B cell (primary cell): Measurements from ENCODE around the gene COX10. TPM values are rescaled to one million over a fixed set of nuclear protein-coding genes. Genes with fewer than 3 reads are reported as not detected.

Source experiments
- ATAC-seq: fragments of 200-7000 bp; cut with Tn5 transposase; one replicate; pipeline ENCODE4 v1.10.0; 2021; ENCODE audit warnings: low read depth, mild to moderate bottlenecking, moderate number of reproducible peaks, moderate library complexity
- CTCF ChIA-PET: fragments of 350-600 bp; sonication (Branson Sonifier 250); formaldehyde crosslinking; loops from one replicate; lab custom pipeline; 2021; ENCODE audit warnings: antibody characterized with exemption, inconsistent platforms; lab: Charles Lee
- POLR2A ChIA-PET: fragments of 350-600 bp; sonication (Branson Sonifier 250); formaldehyde crosslinking; loops from one replicate; lab custom pipeline; 2021; ENCODE audit warnings: antibody characterized with exemption; lab: Charles Lee
- DNase-seq: peaks from one replicate; pipeline ENCODE4 v3.0.0; 2013
- H2AFZ ChIP-seq: 2 replicates; pipeline ENCODE4 v1.6.1; 2012; ENCODE audit warnings: mild to moderate bottlenecking, low read depth, low read length; ENCODE audit not compliant: insufficient read depth, poor library complexity, severe bottlenecking
- H3K27ac ChIP-seq, 2 donors: 1 replicate in 1 of 2; 2 replicates in 1 of 2; pipeline ENCODE4 v1.5.1; 2012 to 2013; ENCODE audit warnings: low read length in 2 of 2, mild to moderate bottlenecking in 2 of 2, moderate library complexity in 1 of 2
- H3K27me3 ChIP-seq, 4 experiments: fragments of 200-600 bp in 1 of 4; sonication (generic) in 1 of 4; replicated peaks in 1 of 4; 1 replicate in 2 of 4; 2 replicates in 2 of 4; pipeline versions ENCODE4 v1.6.1 to v1.7.0; 2013 to 2016; ENCODE audit warnings: low read length in 3 of 4, mild to moderate bottlenecking in 2 of 4, mixed read lengths in 1 of 4, moderate library complexity in 1 of 4; ENCODE audit not compliant: insufficient read depth in 4 of 4, control insufficient read depth in 3 of 4; ENCODE audit errors: control extremely low read depth in 1 of 4
- H3K36me3 ChIP-seq, 2 experiments: replicated peaks in 1 of 2; 1 replicate in 1 of 2; 2 replicates in 1 of 2; pipeline versions ENCODE4 v1.6.1 to v1.7.1; 2013; ENCODE audit warnings: low read length in 1 of 2; ENCODE audit not compliant: insufficient read depth in 2 of 2, control insufficient read depth in 1 of 2; ENCODE audit errors: control extremely low read depth in 1 of 2, extremely low read depth in 1 of 2
- H3K4me1 ChIP-seq, 2 donors: fragments of 200-600 bp in 1 of 2; sonication (generic) in 1 of 2; 1 replicate in 1 of 2; 2 replicates in 1 of 2; pipeline versions ENCODE4 v1.5.1 to v1.6.1; 2013 to 2017; ENCODE audit warnings: low read length in 2 of 2; ENCODE audit not compliant: control insufficient read depth in 2 of 2, insufficient read depth in 2 of 2
- H3K4me2 ChIP-seq: replicated peaks from 2 replicates; pipeline ENCODE3; 2012; ENCODE audit warnings: mild to moderate bottlenecking, low read depth, low read length; ENCODE audit not compliant: poor library complexity, severe bottlenecking
- H3K4me3 ChIP-seq, 5 experiments: fragments of 200-600 bp in 1 of 5; sonication (generic) in 1 of 5; 1 replicate in 3 of 5; 2 replicates in 2 of 5; pipeline versions ENCODE4 v1.5.1 to v1.7.0; 2011 to 2016; ENCODE audit warnings: low read length in 4 of 5, mild to moderate bottlenecking in 4 of 5, low read depth in 2 of 5, control low read depth in 1 of 5, moderate library complexity in 1 of 5; ENCODE audit not compliant: insufficient read depth in 1 of 5; ENCODE audit errors: control extremely low read depth in 1 of 5, extremely low read depth in 1 of 5
- H3K79me2 ChIP-seq: fragments of 200-600 bp; sonication (generic); one replicate; pipeline ENCODE4 v1.6.0; 2016; ENCODE audit warnings: low read length; ENCODE audit not compliant: control insufficient read depth, insufficient read depth
- H3K9ac ChIP-seq: fragments of 200-600 bp; sonication (generic); 2 replicates; pipeline ENCODE4 v1.6.1; 2017; ENCODE audit warnings: mild to moderate bottlenecking, low read length, moderate library complexity
- H3K9me3 ChIP-seq, 3 donors: one replicate each; pipeline versions ENCODE4 v1.6.1 to v1.7.1; 2013; ENCODE audit warnings: low read length in 2 of 3; ENCODE audit not compliant: control insufficient read depth in 2 of 3, insufficient read depth in 1 of 3; ENCODE audit errors: control extremely low read depth in 1 of 3
- H4K20me1 ChIP-seq: 2 replicates; pipeline ENCODE4 v1.6.0; 2012; ENCODE audit warnings: mild to moderate bottlenecking, low read length; ENCODE audit not compliant: insufficient read depth, control insufficient read depth, poor library complexity, severe bottlenecking
- H3K27ac Mint-ChIP-seq: one replicate; pipeline ENCODE4 v1.8.0; 2021; ENCODE audit warnings: mixed read lengths
- H3K27me3 Mint-ChIP-seq: one replicate; pipeline ENCODE4 v1.8.0; 2021; ENCODE audit warnings: mixed read lengths
- H3K4me1 Mint-ChIP-seq: one replicate; pipeline ENCODE4 v1.8.0; 2021; ENCODE audit warnings: mixed read lengths
- H3K4me3 Mint-ChIP-seq: one replicate; pipeline ENCODE4 v1.8.0; 2021; ENCODE audit warnings: mixed read lengths
- H3K9me3 Mint-ChIP-seq: one replicate; pipeline ENCODE4 v1.8.0; 2022; ENCODE audit warnings: mixed read lengths; ENCODE audit not compliant: insufficient read depth
- EZH2 ChIP-seq: IDR thresholded peaks from 2 replicates; pipeline ENCODE4 v1.6.1; 2012; ENCODE audit warnings: borderline replicate concordance, low read depth, mild to moderate bottlenecking, moderate library complexity, low read length; ENCODE audit not compliant: insufficient read depth, poor library complexity, severe bottlenecking
- WGBS: methylation state at CpG from one replicate; pipeline ENCODE4 v1.1.5; 2013; ENCODE audit warnings: missing lambda C conversion rate; ENCODE audit not compliant: insufficient coverage; 5-methylcytosine and 5-hydroxymethylcytosine counted together
- intact Hi-C: fragments of 100-400 bp; cut with micrococcal nuclease; formaldehyde crosslinking; loops from one replicate; pipeline ENCODE4 v1.10.0; 2022
- polyA plus RNA-seq: library from polyadenylated mRNA; depleted of rRNA; stranded (reverse); fragments of >200 nt; gene quantifications from 2 replicates; pipeline ENCODE4 v1.2.3, GENCODE V29; 2012
- total RNA-seq, 2 donors: library from RNA; stranded (reverse); fragments of 120-200 nt in 1 of 2; gene quantifications; 1 replicate in 1 of 2; 2 replicates in 1 of 2; pipeline versions ENCODE4 v1.2.3 to v1.2.4, GENCODE V29; 2013 to 2022
- TF ChIP-seq, protein P1 (sequence below): fragments of 200-600 bp; IDR thresholded peaks from one replicate; pipeline ENCODE4 v1.8.0; 2022; ENCODE audit warnings: antibody characterized with exemption, mild to moderate bottlenecking

Gene COX10
- total and polyA plus RNA-seq, 2 donors (not counting 1 experiment from before 2014, with no cell fraction given): 21.8 to 23.3 TPM

DNA sequence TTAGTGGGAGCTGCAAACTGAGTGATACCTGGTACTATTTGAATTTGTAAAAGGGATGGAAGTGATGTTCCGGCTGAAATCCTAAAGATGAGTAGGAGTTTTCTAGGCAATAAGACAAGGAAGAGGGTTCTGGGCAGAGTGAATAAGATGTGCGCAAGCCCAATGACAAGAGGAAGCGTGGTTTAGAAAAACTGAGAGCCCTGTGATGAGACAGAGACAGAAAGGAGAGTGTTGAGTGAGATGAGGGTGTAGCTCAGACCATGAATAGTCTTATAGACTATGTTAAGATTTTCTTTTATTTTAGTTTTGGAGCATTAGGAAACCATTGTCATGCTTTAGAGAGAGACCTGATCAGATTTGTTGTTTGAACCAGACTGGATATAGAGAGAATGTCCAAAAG lies 50.2 kb downstream of the COX10 start:
- Histone ChIP-seq H3K9ac (no peak overlapping the region), H3K9me3 (no peaks in the 10 kb centered on the region), H3K79me2 (peaks cover 26% of the 10 kb centered on the region), H2AFZ (no peak overlapping the region), H4K20me1 (peaks cover 21% of the 10 kb centered on the region), H3K4me2 (no peak overlapping the region), H3K4me3 (no peak overlapping the region), H3K27me3 (no peaks in the 10 kb centered on the region), H3K36me3 (peaks cover 0 to 1% of the 10 kb centered on the region in 2 experiments), H3K27ac (no peak overlapping the region), H3K4me1 (no peaks in the 10 kb centered on the region)
- Mint-ChIP-seq H3K4me3 (no peak overlapping the region), H3K27ac (no peak overlapping the region), H3K27me3 (no peaks in the 10 kb centered on the region), H3K9me3 (peaks cover 2% of the 10 kb centered on the region), H3K4me1 (peaks cover 28% of the 10 kb centered on the region)
- intact Hi-C loops: no loop called here
- no peak for ATAC-seq
- TF ChIP-seq, protein P1, sequence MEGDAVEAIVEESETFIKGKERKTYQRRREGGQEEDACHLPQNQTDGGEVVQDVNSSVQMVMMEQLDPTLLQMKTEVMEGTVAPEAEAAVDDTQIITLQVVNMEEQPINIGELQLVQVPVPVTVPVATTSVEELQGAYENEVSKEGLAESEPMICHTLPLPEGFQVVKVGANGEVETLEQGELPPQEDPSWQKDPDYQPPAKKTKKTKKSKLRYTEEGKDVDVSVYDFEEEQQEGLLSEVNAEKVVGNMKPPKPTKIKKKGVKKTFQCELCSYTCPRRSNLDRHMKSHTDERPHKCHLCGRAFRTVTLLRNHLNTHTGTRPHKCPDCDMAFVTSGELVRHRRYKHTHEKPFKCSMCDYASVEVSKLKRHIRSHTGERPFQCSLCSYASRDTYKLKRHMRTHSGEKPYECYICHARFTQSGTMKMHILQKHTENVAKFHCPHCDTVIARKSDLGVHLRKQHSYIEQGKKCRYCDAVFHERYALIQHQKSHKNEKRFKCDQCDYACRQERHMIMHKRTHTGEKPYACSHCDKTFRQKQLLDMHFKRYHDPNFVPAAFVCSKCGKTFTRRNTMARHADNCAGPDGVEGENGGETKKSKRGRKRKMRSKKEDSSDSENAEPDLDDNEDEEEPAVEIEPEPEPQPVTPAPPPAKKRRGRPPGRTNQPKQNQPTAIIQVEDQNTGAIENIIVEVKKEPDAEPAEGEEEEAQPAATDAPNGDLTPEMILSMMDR: no peak
- TF ChIP-seq EZH2: no peak
- WGBS: 98% methylated on average over 3 of the region's 3 CpGs
- no peak for DNase-seq
- ChIA-PET POLR2A (no interaction called here), CTCF (no interaction called here)

DNA sequence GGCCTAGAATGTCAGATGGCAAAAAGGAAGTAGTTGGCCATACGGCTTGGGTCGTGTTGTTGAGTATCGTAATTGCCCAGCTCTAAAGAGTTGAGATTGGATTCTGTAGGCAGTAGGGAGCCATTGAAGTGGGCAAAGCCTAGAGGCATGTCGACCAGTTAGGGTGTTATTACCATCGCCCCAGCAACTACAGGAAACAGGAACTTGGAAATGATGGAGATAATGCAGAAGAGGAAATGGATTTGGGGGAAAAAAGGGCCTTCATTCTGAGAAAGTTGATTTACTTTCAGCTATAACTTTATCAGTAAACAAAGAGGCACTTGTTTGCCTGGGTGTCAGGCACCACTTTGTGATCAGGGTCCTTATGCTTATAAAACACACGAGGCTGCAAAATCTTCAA lies 52.6 kb downstream of the COX10 start:
- CTCF ChIA-PET: no interaction called here
- peaks cover 36% of the 10 kb centered on the region for H3K4me1 Mint-ChIP-seq

More for the DNA sequence above, 52.6 kb downstream of the COX10 start:
- peaks cover 17% of the 10 kb centered on the region for H3K79me2 ChIP-seq
- 83% methylated on average over 6 of the region's 6 CpGs for WGBS
- no peak overlapping the region for H3K27ac Mint-ChIP-seq
- no peaks in the 10 kb centered on the region for H3K9me3 ChIP-seq
- H3K27me3 Mint-ChIP-seq: no peaks in the 10 kb centered on the region
- POLR2A ChIA-PET: no interaction called here
- no peak overlapping the region for H3K4me3 Mint-ChIP-seq
- intact Hi-C loops: no loop called here
- H3K4me3 ChIP-seq: no peak overlapping the region
- DNase-seq (no peak), ATAC-seq (no peak)
- no peak overlapping the region for H3K4me2 ChIP-seq
- TF ChIP-seq EZH2: no peak
- TF ChIP-seq, protein P1: no peak
- peaks cover 23% of the 10 kb centered on the region for H4K20me1 ChIP-seq
- H3K9ac ChIP-seq: no peak overlapping the region
- no peak overlapping the region for H3K27ac ChIP-seq
- no peaks in the 10 kb centered on the region for H3K4me1 ChIP-seq
- no peaks in the 10 kb centered on the region for H3K9me3 Mint-ChIP-seq
- peaks cover 0 to 1% of the 10 kb centered on the region in 2 experiments for H3K36me3 ChIP-seq
- no peak overlapping the region for H2AFZ ChIP-seq
- no peaks in the 10 kb centered on the region for H3K27me3 ChIP-seq
